ENCODE data around the gene PXT1. TPM values are rescaled to one million over a fixed set of nuclear protein-coding genes. Genes with fewer than 3 reads are reported as not detected.
"Not testable (repeated sequence)": the region's sequence is repeated elsewhere in the genome, so short reads cannot be mapped to it uniquely, and the experiment has no call there.

PXT1 gene
- polyA plus RNA-seq, 1 experiment = not detected

DNA sequence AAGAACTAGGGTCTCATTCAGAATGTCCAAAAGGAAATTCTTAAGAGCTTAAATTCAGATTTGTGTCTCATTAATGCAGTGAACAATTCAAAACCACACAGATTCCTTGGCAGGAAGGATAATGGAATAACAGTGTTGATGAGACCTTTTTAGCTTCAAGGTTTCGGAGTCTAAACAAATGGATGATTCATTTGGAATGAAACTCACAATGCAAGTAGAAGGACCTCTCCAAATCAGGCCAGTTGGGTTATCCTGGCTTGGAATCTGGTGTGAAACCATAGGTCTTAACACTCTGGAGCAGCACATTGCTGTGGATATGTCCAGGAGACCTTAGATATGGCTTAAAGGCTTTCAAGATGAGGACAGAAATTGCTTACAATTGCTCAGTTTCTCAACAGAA is 45.0 kb upstream of the PXT1 start:
- Histone ChIP-seq H3K4me3 (ENCODE audit: low read depth, low read length) (no peak overlapping the region), H3K27ac (ENCODE audit: low read depth, low read length) (no peak overlapping the region), H3K27me3 (ENCODE audit: control insufficient read depth, insufficient read depth, low read length) (no peaks in the 10 kb centered on the region), H3K9me3 (ENCODE audit: control insufficient read depth, insufficient read depth, low read length) (no peaks in the 10 kb centered on the region)
- no peak for DNase-seq (ENCODE audit: low read depth, low spot score)
- TF ChIP-seq, protein P1, sequence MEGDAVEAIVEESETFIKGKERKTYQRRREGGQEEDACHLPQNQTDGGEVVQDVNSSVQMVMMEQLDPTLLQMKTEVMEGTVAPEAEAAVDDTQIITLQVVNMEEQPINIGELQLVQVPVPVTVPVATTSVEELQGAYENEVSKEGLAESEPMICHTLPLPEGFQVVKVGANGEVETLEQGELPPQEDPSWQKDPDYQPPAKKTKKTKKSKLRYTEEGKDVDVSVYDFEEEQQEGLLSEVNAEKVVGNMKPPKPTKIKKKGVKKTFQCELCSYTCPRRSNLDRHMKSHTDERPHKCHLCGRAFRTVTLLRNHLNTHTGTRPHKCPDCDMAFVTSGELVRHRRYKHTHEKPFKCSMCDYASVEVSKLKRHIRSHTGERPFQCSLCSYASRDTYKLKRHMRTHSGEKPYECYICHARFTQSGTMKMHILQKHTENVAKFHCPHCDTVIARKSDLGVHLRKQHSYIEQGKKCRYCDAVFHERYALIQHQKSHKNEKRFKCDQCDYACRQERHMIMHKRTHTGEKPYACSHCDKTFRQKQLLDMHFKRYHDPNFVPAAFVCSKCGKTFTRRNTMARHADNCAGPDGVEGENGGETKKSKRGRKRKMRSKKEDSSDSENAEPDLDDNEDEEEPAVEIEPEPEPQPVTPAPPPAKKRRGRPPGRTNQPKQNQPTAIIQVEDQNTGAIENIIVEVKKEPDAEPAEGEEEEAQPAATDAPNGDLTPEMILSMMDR (IDR thresholded peaks at IDR 0.05; ENCODE audit: low read depth, low read length) = no peak
- CTCF ChIA-PET = interaction anchor here (0.6 to 0.9 kb wide), 2 partner anchors 13 to 273 kb away, joined by 3 read pairs; no protein-coding TSS in a partner anchor
- POLR2A ChIA-PET = interaction anchor here (0.7 kb wide), 1 partner anchor 10 kb away, joined by 3 read pairs; no protein-coding TSS in a partner anchor

DNA sequence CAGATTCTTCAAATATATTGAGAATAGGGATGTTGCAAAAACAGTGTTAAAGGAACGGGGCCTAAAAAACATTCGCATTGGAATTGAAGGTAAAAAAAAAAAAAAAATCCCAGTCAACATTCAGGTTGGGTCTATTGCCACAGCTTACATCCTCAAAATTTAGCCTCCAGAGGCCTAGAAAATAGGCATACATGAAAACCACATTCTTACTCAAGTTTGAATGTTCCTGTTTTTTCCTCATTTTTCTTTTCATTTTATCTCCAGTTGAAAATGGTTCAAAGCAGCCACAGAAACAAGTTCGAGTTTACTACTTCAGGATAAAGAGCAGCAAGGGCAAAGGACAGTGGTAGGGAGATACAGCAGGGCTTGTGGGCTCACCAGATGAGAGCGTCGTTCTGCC is 42.1 kb upstream of the PXT1 start:
- no peaks in the 10 kb centered on the region for H3K9me3 ChIP-seq (ENCODE audit: control insufficient read depth, insufficient read depth, low read length)
- no peak for DNase-seq (ENCODE audit: low read depth, low spot score)
- CTCF ChIA-PET = no interaction called here
- TF ChIP-seq, protein P1 (IDR thresholded peaks at IDR 0.05; ENCODE audit: low read depth, low read length) = no peak
- no peak overlapping the region for H3K4me3 ChIP-seq (ENCODE audit: low read depth, low read length)
- H3K27me3 ChIP-seq (ENCODE audit: control insufficient read depth, insufficient read depth, low read length) = no peaks in the 10 kb centered on the region
- no peak overlapping the region for H3K27ac ChIP-seq (ENCODE audit: low read depth, low read length)
- POLR2A ChIA-PET = interaction anchor here (0.5 to 0.6 kb wide), 2 partner anchors 10 to 13 kb away, joined by 4 to 5 read pairs; no protein-coding TSS in a partner anchor

DNA sequence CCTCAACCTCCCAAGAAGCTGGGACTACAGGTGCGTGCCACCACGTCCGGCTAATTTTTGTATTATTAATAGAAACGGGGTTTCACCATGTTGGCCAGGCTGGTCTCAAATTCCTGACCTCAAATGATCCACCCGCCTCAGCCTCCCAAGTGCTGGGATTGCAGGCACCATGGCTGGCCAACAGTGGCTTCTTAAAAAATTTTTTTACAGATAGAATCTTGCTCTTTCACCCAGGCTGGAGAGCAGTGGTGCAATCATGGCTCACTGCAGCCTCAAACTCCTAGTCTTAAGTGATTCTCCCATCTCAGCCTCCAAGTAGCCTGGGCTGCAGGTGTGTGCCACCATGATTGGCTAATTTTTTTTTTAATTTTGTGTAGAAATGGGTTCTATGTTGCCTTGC is 40.7 kb upstream of the PXT1 start:
- DNase-seq (ENCODE audit: low read depth, low spot score); H3K9me3 ChIP-seq (ENCODE audit: control insufficient read depth, insufficient read depth, low read length); H3K27me3 ChIP-seq (ENCODE audit: control insufficient read depth, insufficient read depth, low read length); CTCF ChIA-PET; H3K4me3 ChIP-seq (ENCODE audit: low read depth, low read length); H3K27ac ChIP-seq (ENCODE audit: low read depth, low read length): not testable (repeated sequence)
- POLR2A ChIA-PET = interaction anchor here (0.7 kb wide), 1 partner anchor 36 kb away, joined by 8 read pairs; no protein-coding TSS in a partner anchor

- ChIA-PET CTCF (interaction anchor here (0.6 to 0.9 kb wide), 2 partner anchors 39 to 136 kb away, joined by 4 read pairs; no protein-coding TSS in a partner anchor), POLR2A (no interaction called here)
- DNase-seq (ENCODE audit: low read depth, low spot score) = no peak
- no peaks in the 10 kb centered on the region for H3K9me3 ChIP-seq (ENCODE audit: control insufficient read depth, insufficient read depth, low read length)
- no peak overlapping the region for H3K4me3 ChIP-seq (ENCODE audit: low read depth, low read length)
- no peak overlapping the region for H3K27ac ChIP-seq (ENCODE audit: low read depth, low read length)
- H3K27me3 ChIP-seq (ENCODE audit: control insufficient read depth, insufficient read depth, low read length) = no peaks in the 10 kb centered on the region
- TF ChIP-seq, protein P1 (IDR thresholded peaks at IDR 0.05; ENCODE audit: low read depth, low read length) = no peak
Observed at GRCh38 chr6:36479256-36479655, 36.6 kb upstream of the PXT1 start.

- Histone ChIP-seq H3K4me3 (ENCODE audit: low read depth, low read length) (no peak overlapping the region), H3K9me3 (ENCODE audit: control insufficient read depth, insufficient read depth, low read length) (no peaks in the 10 kb centered on the region), H3K27me3 (ENCODE audit: control insufficient read depth, insufficient read depth, low read length) (no peaks in the 10 kb centered on the region), H3K27ac (ENCODE audit: low read depth, low read length) (no peak overlapping the region)
- ChIA-PET POLR2A (interaction anchor here (0.6 kb wide), 1 partner anchor 9 kb away, joined by 3 read pairs; no protein-coding TSS in a partner anchor), CTCF (no interaction called here)
- no peak for DNase-seq (ENCODE audit: low read depth, low spot score)
- TF ChIP-seq, protein P1 (IDR thresholded peaks at IDR 0.05; ENCODE audit: low read depth, low read length) = no peak
Observed at GRCh38 chr6:36478051-36478526, 35.4 kb upstream of the PXT1 start.

All from AG04450 (cell line).